HepG2 (cell line): Measurements from ENCODE around the gene CD44. TPM values are rescaled to one million over a fixed set of nuclear protein-coding genes. Genes with fewer than 3 reads are reported as not detected.

ENCODE experiments used
- ATAC-seq: fragments of 200-7000 bp; cut with Tn5 transposase; 3 replicates; pipeline ENCODE4 v1.9.1; 2020; ENCODE audit warnings: mild to moderate bottlenecking, moderate library complexity
- BruUV-seq: library from RNA; stranded (reverse); fragments of 400-500 nt; replicated peaks from 2 replicates; lab custom pipeline; 2021; lab: Mats Ljungman, UMichigan
- CTCF ChIA-PET: fragments of 300-600 bp; formaldehyde crosslinking; extraction: SDS; loops from one replicate; lab custom pipeline; 2021; ENCODE audit warnings: low total read pairs, inconsistent platforms, low intra/inter-chr PET ratio; lab: Yijun Ruan, JAX
- POLR2A ChIA-PET: fragments of 350-600 bp; sonication (Branson Sonifier 250); formaldehyde crosslinking; loops from one replicate; lab custom pipeline; 2020; ENCODE audit warnings: antibody characterized with exemption, inconsistent platforms; lab: Yijun Ruan, JAX
- DNase-seq: peaks from one replicate; pipeline ENCODE4 v3.0.0-alpha.2; 2015; ENCODE audit warnings: low spot score
- FAIRE-seq: peaks from 3 replicates; lab custom pipeline; 2011; peaks lifted over from hg19 to GRCh38; lab: Jason Lieb, UNC
- H2AFZ ChIP-seq: one replicate; pipeline ENCODE4 v1.6.1; 2011; ENCODE audit warnings: low read length, inconsistent platforms
- H3K27ac ChIP-seq: fragments of 300-600 bp; 3 replicates; pipeline ENCODE4 v1.8.0; 2011; ENCODE audit warnings: mixed run types, mild to moderate bottlenecking, mixed read lengths, low read length, inconsistent platforms; ENCODE audit not compliant: insufficient read depth; ENCODE audit errors: extremely low read length
- H3K27me3 ChIP-seq, 2 experiments: fragments of 200-600 bp in 1 of 2; 2 replicates in 1 of 2; 3 replicates in 1 of 2; pipeline versions ENCODE4 v1.6.0 to v1.8.0; 2011; ENCODE audit warnings: low read length in 2 of 2, mild to moderate bottlenecking in 2 of 2, moderate library complexity in 2 of 2, inconsistent platforms in 1 of 2; ENCODE audit not compliant: insufficient read depth in 2 of 2, control insufficient read depth in 1 of 2
- H3K36me3 ChIP-seq, 2 experiments: fragments of 200-600 bp in 1 of 2; replicated peaks in 1 of 2; 2 replicates in 1 of 2; 3 replicates in 1 of 2; pipeline versions ENCODE4 v1.5.1 to v1.8.0; 2011; ENCODE audit warnings: low read length in 2 of 2, inconsistent platforms in 1 of 2; ENCODE audit not compliant: insufficient read depth in 2 of 2, control insufficient read depth in 1 of 2
- H3K4me1 ChIP-seq: 2 replicates; pipeline ENCODE4 v1.5.1; 2012; ENCODE audit warnings: low read length, inconsistent platforms; ENCODE audit not compliant: insufficient read depth
- H3K4me2 ChIP-seq: 2 replicates; pipeline ENCODE4 v1.6.0; 2011; ENCODE audit warnings: low read depth, low read length, inconsistent platforms
- H3K4me3 ChIP-seq, 3 experiments: fragments of 200-600 bp in 1 of 3; sonication (generic), shearing (Covaris generic) in 1 of 3; replicated peaks in 1 of 3; 2 replicates each; pipeline ENCODE4 v1.5.1; 2011 to 2016; ENCODE audit warnings: low read length in 3 of 3, inconsistent platforms in 2 of 3, low read depth in 2 of 3, mild to moderate bottlenecking in 2 of 3, control low read depth in 1 of 3, mixed read lengths in 1 of 3; ENCODE audit not compliant: insufficient read depth in 1 of 3
- H3K79me2 ChIP-seq: one replicate; pipeline ENCODE4 v1.6.1; 2011; ENCODE audit warnings: low read length, inconsistent platforms; ENCODE audit not compliant: insufficient read depth
- H3K9ac ChIP-seq: 2 replicates; pipeline ENCODE4 v1.6.0; 2011; ENCODE audit warnings: mild to moderate bottlenecking, low read depth, low read length, inconsistent platforms; ENCODE audit not compliant: insufficient read depth
- H3K9me3 ChIP-seq: 2 replicates; pipeline ENCODE4 v1.5.1; 2012; ENCODE audit warnings: mild to moderate bottlenecking, low read length
- H4K20me1 ChIP-seq: 2 replicates; pipeline ENCODE4 v1.6.0; 2011; ENCODE audit warnings: inconsistent platforms, mild to moderate bottlenecking, low read length, moderate library complexity; ENCODE audit not compliant: insufficient read depth
- FIP1L1 ChIP-seq: fragments of 200-400 bp; formaldehyde crosslinking; IDR thresholded peaks from 2 replicates; pipeline ENCODE4 v1.6.1; 2018; ENCODE audit warnings: low read depth, mild to moderate bottlenecking, low read length, moderate library complexity, borderline replicate concordance; ENCODE audit not compliant: insufficient read depth
- FOXK2 ChIP-seq: fragments of 450-650 bp; IDR thresholded peaks from 2 replicates; pipeline ENCODE4 v1.6.1; 2016
- NFE2L1 ChIP-seq: sonication (generic); formaldehyde crosslinking; IDR thresholded peaks from 2 replicates; pipeline ENCODE4 v1.4.0; 2020; ENCODE audit warnings: missing genetic modification reagents, mild to moderate bottlenecking, borderline replicate concordance
- ZC3H4 ChIP-seq: sonication (generic); formaldehyde crosslinking; IDR thresholded peaks from 2 replicates; pipeline ENCODE4 v1.4.0; 2020; ENCODE audit warnings: missing genetic modification reagents, borderline replicate concordance
- ZNF263 ChIP-seq: sonication (generic); formaldehyde crosslinking; IDR thresholded peaks from 2 replicates; pipeline ENCODE4 v1.4.0; 2020; ENCODE audit warnings: missing genetic modification reagents
- ZNF326 ChIP-seq: sonication (generic); formaldehyde crosslinking; IDR thresholded peaks from 2 replicates; pipeline ENCODE4 v1.4.0; 2020; ENCODE audit warnings: missing genetic modification reagents, borderline replicate concordance
- ZNF484 ChIP-seq: sonication (generic); formaldehyde crosslinking; IDR thresholded peaks from 2 replicates; pipeline ENCODE4 v1.5.1; 2020; ENCODE audit warnings: mild to moderate bottlenecking, low read depth, missing genetic modification reagents, borderline replicate concordance
- ZNF775 ChIP-seq: sonication (generic); formaldehyde crosslinking; IDR thresholded peaks from 2 replicates; pipeline ENCODE4 v1.4.0; 2020; ENCODE audit warnings: missing genetic modification reagents, mild to moderate bottlenecking, moderate library complexity, borderline replicate concordance
- ZNF788 ChIP-seq: sonication (generic); formaldehyde crosslinking; IDR thresholded peaks from 2 replicates; pipeline ENCODE4 v1.5.0; 2020; ENCODE audit warnings: mild to moderate bottlenecking, missing genetic modification reagents, borderline replicate concordance
- ZSCAN20 ChIP-seq: sonication (generic); formaldehyde crosslinking; IDR thresholded peaks from 2 replicates; pipeline ENCODE4 v1.4.0; 2020; ENCODE audit warnings: missing genetic modification reagents, mild to moderate bottlenecking, borderline replicate concordance
- ZSCAN21 ChIP-seq: sonication (generic); formaldehyde crosslinking; IDR thresholded peaks from 2 replicates; pipeline ENCODE4 v1.8.0; 2022; ENCODE audit warnings: mild to moderate bottlenecking, missing genetic modification reagents, moderate library complexity, borderline replicate concordance
- WGBS: methylation state at CpG from one replicate; pipeline ENCODE4 v1.1.6; 2017; ENCODE audit warnings: low lambda C conversion rate; 5-methylcytosine and 5-hydroxymethylcytosine counted together
- in situ Hi-C: cut with HindIII; loops from 2 replicates; pipeline ENCODE4 v1.10.0; 2017; ENCODE audit warnings: low pct_unique_long_range_greater_than_20kb; ENCODE audit not compliant: extremely low pct_ligation_motif_present
- intact Hi-C: fragments of 100-400 bp; cut with micrococcal nuclease; formaldehyde crosslinking; loops from one replicate; pipeline ENCODE4 v1.10.0; 2022; ENCODE audit not compliant: unreplicated experiment
- polyA plus RNA-seq, 8 experiments: library from polyadenylated mRNA; depleted of rRNA in 3 of 8; stranded (reverse) in 7 of 8; unstranded in 1 of 8; fragments of >200 nt; fragmentation: Illumina TruSeq in 4 of 8; extraction: Trizol in 4 of 8; gene quantifications; 2 replicates each; pipeline versions ENCODE4 v1.2.1 to v1.2.3, GENCODE V29; 2011 to 2016; ENCODE audit warnings: low read depth in 4 of 8, missing spikeins in 1 of 8, mixed read lengths in 1 of 8; ENCODE audit not compliant: insufficient read depth in 1 of 8
- total RNA-seq, 5 experiments: library from RNA; depleted of rRNA; stranded (reverse); fragments of >200 nt; fragmentation: Illumina TruSeq; extraction: Trizol; gene quantifications; 2 replicates each; pipeline ENCODE4 v1.2.3, GENCODE V29; 2016; ENCODE audit warnings: low read depth in 1 of 5
- TF ChIP-seq, protein P1 (sequence below): sonication (generic); formaldehyde crosslinking; IDR thresholded peaks from 2 replicates; pipeline ENCODE4 v1.4.0; 2020; ENCODE audit warnings: mild to moderate bottlenecking, missing genetic modification reagents
- TF ChIP-seq, protein P2 (sequence below): sonication (generic); formaldehyde crosslinking; IDR thresholded peaks from one replicate; pipeline ENCODE4 v1.5.1; 2020; ENCODE audit warnings: mild to moderate bottlenecking, missing genetic modification reagents; ENCODE audit errors: not compliant biosample characterization

The CD44 gene
- total and polyA plus RNA-seq, 2 of the 13 experiments (the other 11 are each of a cell fraction or from before 2014, with no cell fraction given) = 0.02 to 0.11 TPM

DNA sequence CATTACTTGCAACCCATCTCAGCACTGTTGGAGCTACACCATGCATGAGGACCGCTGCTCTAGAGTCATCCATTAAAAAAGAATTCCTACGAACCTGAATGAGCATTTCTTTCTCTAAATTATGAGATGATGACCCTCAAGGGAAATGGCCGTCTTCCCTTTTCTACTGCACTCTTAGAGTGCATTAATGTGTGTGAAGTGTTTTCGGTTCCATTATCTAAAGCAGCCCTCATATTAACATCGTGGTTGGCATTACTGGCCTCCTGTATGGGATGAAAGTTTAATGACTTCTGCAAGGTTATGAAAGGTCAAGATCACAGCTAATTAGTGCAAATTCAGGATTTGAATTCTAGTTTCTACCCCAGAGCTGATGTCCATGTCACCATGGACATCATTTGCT, 16.7 kb downstream of the CD44 start (continued):
- TF ChIP-seq NFE2L1 (CRISPR knock-in tag) (no peak), ZNF263 (CRISPR knock-in tag) (no peak)
- TF ChIP-seq, all 625 proteins: peak for 0

DNA sequence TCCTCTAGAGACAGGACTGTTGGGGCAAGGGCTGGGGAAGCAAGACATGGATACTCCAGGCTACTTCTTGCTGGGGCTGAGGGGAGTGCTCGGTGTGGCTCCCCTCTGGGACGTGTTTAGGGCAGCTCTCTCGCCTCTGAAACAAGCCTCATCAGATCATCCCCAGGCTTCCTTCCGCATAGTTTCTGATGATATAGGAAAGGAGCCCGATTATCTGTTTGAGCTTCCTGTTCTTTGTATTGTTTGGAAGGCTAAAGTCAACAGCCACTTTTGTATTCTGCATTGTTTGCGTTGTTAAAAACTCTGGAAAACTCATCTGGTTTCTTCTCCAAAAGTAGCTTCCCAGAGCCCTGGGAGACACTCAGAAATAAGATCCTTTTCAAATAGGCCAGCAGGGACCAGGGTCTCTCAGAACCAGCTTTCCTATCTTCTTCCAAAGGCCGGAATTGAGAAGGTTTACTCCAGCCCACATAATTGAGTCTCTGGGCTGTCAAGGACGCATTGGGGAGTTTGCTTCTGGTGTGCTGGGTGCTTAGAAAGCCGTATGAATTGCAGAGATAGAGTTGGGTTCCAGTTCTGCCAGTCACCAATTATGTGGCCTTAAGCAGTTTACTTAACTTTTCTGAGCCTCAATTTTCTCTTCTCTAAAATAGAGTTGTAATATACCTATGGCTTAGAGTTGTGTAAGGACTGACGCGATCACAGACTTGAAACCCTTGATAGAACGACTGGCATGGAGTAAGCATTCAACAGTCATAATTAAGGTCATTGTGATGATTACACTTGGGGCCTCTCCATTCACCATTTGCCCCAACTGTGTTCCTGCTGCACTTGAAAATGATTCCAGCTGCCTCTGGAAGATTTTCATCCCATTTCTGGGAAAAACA, 19.1 kb downstream of the CD44 start:
- CTCF ChIA-PET = no interaction called here
- FAIRE-seq = no peak
- no peak overlapping the region for H3K9ac ChIP-seq
- H3K27ac ChIP-seq = no peak overlapping the region
- H3K4me3 ChIP-seq = no peak overlapping the region
- H3K36me3 ChIP-seq = no peaks in the 10 kb centered on the region
- DNase-seq = no peak
- no peaks in the 10 kb centered on the region for H3K9me3 ChIP-seq
- H3K4me1 ChIP-seq = no peaks in the 10 kb centered on the region
- BruUV-seq = no TSS peak
- no peaks in the 10 kb centered on the region for H3K79me2 ChIP-seq
- H4K20me1 ChIP-seq = no peaks in the 10 kb centered on the region
- no peak for ATAC-seq
- in situ Hi-C loops = no loop called here
- H2AFZ ChIP-seq = no peak overlapping the region
- no peak overlapping the region for H3K4me2 ChIP-seq
- intact Hi-C loops = no loop called here
- 45% methylated on average over 12 of the region's 12 CpGs for WGBS
- POLR2A ChIA-PET = no interaction called here
- H3K27me3 ChIP-seq = peaks cover 0 to 3% of the 10 kb centered on the region in 2 experiments; a peak in 1 of 5 replicates
- no peak for TF ChIP-seq ZNF326 (CRISPR knock-in tag)
- no peak for TF ChIP-seq ZSCAN21 (CRISPR knock-in tag)
- TF ChIP-seq, protein P1, sequence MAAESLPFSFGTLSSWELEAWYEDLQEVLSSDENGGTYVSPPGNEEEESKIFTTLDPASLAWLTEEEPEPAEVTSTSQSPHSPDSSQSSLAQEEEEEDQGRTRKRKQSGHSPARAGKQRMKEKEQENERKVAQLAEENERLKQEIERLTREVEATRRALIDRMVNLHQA = no peak
- TF ChIP-seq ZNF775 = no peak
- TF ChIP-seq ZNF788 (CRISPR knock-in tag) = no peak
- TF ChIP-seq, protein P2, sequence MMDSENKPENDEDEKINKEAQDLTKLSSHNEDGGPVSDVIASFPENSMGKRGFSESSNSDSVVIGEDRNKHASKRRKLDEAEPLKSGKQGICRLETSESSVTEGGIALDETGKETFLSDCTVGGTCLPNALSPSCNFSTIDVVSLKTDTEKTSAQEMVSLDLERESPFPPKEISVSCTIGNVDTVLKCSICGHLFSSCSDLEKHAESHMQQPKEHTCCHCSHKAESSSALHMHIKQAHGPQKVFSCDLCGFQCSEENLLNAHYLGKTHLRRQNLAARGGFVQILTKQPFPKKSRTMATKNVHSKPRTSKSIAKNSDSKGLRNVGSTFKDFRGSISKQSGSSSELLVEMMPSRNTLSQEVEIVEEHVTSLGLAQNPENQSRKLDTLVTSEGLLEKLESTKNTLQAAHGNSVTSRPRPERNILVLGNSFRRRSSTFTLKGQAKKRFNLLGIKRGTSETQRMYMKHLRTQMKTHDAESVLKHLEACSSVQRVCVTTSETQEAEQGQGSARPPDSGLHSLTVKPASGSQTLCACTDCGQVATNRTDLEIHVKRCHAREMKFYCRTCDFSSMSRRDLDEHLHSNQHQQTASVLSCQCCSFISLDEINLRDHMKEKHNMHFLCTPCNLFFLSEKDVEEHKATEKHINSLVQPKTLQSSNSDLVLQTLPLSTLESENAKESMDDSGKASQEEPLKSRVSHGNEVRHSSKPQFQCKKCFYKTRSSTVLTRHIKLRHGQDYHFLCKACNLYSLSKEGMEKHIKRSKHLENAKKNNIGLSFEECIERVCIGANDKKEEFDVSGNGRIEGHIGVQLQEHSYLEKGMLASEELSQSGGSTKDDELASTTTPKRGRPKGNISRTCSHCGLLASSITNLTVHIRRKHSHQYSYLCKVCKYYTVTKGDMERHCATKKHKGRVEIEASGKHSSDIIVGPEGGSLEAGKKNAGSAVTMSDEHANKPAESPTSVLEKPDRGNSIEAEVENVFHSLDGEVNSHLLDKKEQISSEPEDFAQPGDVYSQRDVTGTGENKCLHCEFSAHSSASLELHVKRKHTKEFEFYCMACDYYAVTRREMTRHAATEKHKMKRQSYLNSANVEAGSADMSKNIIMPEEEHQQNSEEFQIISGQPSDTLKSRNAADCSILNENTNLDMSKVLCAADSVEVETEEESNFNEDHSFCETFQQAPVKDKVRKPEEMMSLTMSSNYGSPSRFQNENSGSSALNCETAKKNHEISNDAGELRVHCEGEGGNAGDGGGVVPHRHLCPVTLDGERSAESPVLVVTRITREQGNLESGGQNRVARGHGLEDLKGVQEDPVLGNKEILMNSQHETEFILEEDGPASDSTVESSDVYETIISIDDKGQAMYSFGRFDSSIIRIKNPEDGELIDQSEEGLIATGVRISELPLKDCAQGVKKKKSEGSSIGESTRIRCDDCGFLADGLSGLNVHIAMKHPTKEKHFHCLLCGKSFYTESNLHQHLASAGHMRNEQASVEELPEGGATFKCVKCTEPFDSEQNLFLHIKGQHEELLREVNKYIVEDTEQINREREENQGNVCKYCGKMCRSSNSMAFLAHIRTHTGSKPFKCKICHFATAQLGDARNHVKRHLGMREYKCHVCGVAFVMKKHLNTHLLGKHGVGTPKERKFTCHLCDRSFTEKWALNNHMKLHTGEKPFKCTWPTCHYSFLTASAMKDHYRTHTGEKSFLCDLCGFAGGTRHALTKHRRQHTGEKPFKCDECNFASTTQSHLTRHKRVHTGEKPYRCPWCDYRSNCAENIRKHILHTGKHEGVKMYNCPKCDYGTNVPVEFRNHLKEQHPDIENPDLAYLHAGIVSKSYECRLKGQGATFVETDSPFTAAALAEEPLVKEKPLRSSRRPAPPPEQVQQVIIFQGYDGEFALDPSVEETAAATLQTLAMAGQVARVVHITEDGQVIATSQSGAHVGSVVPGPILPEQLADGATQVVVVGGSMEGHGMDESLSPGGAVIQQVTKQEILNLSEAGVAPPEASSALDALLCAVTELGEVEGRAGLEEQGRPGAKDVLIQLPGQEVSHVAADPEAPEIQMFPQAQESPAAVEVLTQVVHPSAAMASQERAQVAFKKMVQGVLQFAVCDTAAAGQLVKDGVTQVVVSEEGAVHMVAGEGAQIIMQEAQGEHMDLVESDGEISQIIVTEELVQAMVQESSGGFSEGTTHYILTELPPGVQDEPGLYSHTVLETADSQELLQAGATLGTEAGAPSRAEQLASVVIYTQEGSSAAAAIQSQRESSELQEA (CRISPR knock-in tag) = no peak
- TF ChIP-seq FIP1L1 = no peak
- TF ChIP-seq ZSCAN20 (CRISPR knock-in tag) = no peak
- no peak for TF ChIP-seq FOXK2
- no peak for TF ChIP-seq ZC3H4 (CRISPR knock-in tag)
- no peak for TF ChIP-seq ZNF484 (CRISPR knock-in tag)
